HG03064 (cell line): Measurements from ENCODE around the gene CCDC71.

Experiments
- ATAC-seq: cut with Tn5 transposase; IDR thresholded peaks from one replicate; pipeline ENCODE4 v1.9.1; 2021; ENCODE audit warnings: low read depth; ENCODE audit not compliant: unreplicated experiment

CCDC71 gene

DNA sequence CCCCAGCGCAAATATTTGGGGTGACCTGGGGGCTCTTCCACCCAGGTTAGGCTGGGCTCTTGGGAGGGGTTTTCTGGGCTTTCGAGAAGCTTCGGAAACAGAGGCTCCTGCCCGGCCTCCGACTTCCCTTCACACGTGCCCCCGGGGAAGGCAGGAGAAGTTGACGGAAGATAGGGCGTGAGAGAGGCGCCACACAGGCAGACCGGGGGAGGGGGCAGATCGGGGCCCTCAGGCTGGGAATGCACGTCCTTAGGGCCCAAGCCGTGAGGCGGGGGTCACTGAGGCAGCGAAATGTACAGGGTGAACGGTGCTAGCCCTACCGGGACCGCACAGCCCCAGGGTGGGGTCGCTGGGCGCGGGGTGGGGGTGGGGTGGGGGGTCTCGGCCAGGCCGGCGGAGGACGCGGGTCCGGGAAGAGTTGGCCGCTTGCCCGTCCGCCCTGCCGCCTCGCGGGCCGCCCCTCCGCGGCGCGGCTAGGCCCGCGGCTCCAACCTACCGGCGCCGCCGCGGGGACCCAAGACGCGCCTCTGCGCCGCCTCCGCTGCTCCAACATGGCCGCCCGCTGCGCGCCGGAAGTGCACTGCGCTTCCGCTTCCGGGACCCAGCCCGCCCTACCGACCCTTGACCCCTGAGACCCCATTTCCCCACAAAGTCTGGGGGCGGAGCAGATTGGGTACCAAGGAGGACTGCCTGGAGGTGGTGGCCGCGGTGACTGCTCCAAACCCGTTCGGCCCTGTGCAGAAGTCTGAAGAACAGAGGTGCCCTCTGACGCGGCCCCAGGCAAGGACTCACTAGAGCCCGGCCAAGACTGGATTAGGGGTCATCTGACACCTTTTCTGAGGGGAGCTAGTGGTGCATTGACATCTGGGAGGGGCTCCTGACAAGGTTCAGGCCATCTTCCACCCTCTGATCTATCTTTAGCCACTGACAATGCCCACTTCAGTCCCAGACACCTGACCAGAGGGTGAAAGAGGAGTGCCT, at the start of gene CCDC71:
CCDC71 (minus strand) TSS at position 561 of the 981 bp plus-strand sequence. CDS start 2,123 bp downstream, outside the sequence.
- ATAC-seq: no peak

GRCh38 chr3:49213998-49214397, 47.9 kb upstream of the CCDC71 start:
- ATAC-seq: no peak

DNA sequence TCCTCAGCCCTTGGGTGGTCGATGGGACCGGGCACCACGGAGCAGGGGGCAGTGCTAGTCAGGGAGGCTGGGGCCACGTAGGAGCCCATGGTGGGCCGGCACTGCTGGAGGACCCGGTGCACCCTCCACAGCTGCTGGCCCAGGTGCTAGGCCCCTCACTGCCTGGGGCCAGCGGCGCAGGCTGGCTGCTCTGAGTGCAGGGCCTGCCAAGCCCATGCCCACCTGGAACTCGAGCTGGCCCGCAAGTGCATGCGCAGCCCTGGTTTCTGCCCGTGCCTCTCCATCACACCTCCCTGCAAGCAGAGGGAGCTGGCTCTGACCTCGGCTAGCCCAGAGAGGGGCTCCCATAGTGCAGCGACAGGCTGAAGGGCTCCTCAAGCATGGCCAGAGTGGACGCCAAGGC, 47.4 kb upstream of the CCDC71 start:
- ATAC-seq: no peak

DNA sequence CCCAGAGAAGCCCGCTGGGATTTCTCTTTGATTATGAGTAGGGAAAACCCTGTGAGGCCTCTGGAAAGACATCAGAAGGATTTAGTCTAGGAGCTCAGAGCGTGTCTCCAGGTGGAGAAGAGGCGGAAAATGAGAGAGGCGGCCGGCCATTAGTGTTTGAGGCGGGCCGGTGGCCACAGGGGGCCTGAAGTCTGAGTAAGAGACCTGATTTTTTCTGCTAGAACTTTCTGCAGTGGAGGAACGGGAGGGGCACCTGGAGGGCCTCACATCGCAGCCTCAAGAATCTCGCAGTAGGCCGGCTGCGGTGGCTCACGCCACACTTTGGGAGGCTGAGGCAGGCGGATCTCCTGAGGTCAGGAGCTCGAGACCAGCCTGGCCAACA, 33.8 kb upstream of the CCDC71 start:
- no peak for ATAC-seq

DNA sequence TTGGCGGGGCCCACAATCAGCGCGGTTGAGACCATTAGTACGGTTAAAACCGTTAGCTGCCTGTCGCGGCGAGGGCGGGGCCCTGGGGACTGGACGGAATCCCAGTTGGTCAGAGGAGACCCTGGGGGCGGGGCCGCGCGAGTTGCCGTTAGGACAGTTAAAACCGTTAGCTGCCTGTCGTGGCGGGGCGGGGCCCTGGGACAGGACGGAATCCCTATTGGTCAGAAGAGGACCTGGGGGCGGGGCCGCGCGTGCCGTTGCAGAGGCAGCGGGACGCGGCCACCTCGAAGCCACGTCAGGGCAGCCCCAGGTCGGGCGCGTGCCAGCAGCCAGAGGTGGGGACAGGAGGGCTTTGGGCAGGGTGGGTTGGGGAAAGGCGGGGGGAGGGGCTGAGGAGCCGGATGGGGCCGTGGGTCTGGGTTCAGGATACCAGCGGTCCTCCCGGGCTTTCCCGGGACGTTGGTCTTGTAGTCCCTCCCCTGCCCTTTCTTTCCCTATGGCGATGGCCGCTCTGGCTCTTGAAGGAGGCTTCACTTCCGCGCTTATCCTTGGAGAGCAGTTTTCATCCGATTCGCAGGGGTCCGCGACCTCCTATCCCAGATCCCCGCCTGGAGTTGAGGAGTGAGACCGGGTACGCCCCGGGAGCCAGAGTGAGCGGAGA, 33.2 kb upstream of the CCDC71 start:
- no peak for ATAC-seq

DNA sequence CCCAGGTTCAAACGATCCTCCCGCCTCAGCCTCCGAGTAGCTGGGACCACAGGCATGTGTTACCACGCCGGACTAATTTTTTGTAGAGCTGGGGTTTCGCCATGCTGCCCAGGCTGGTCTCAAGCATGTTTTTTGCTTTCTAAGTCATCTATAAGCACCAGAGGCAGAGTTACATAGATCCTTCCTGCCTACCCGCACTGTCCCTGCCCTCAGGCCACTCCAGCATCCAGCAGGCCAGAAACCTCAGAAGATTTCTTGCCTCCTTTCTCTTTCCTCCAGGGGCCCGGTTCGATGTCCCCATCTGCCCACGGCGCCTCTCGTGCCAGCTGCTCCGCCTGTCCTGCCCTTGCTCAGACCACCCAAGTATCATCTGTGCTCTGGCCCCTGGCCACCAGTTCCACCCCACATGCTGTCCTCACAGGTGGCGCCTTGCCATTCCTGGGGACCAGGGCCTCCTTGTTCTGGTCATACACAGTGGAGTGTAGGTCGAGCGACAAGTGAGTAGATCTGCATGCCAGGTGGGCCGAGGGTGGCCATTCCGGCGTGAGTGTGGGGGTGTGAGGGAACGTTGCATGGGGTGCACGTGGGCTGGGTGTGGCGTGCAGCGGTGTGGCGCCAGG, 32.6 kb upstream of the CCDC71 start:
- ATAC-seq: no peak

DNA sequence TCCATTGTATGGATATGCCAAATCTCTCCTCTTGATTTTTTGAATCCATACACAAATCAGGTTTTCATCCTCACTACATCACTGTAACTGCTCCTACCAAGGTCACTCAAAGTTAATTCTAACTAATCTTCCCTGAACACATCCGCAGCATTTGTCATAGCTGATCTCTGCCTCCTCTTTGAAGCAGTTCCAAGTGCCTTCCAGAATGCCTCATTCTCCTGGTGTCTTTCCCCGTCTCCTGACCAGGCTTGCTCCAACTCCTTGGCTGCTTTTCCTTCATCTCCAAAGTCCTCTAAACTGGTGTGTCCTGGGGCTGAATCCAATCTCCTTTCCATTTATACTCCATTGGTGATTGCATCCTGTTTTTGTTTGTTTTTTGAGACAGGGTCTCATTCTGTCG, 32.0 kb upstream of the CCDC71 start:
- no peak for ATAC-seq

DNA sequence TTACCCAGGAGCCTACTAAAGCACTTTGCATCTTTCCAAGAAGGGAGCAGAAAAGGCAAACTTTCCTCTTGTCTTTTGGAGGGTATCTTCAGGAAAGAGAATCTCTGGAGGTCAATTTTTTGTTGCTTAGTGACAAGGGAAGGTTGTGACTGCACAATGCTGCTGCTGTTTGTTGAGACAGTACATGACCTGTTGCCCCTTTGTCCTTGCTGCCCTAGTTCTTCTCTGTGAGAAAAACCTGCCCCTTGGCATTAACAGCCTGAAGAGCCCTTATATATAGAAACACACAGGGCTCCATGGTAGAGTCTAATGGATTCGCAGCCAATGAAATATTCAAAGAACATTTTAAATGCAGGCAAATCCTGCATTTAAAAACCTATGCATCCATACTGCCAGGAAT, 25.6 kb upstream of the CCDC71 start:
- ATAC-seq: no peak

GRCh38 chr3:49183873-49184272, 17.7 kb upstream of the CCDC71 start:
- ATAC-seq: no peak

DNA sequence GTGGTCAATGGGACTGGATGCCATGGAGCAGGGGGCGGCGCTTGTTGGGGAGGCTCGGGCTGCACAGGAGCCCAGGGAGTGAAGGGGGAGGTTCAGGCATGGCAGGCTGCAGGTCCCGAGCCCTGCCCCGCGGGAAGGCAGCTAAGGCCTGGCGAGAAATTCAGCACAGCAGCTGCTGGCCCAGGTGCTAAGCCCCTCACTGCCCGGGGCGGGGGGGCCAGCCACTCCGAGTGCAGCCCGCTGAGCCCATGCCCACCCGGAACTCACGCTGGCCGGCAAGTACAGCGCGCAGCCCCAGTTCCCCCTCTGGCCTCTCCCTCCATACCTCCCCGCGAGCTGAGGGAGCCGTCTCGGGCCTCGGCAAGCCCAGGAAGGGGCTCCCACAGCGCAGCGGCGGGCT, 16.6 kb upstream of the CCDC71 start:
- ATAC-seq: no peak

DNA sequence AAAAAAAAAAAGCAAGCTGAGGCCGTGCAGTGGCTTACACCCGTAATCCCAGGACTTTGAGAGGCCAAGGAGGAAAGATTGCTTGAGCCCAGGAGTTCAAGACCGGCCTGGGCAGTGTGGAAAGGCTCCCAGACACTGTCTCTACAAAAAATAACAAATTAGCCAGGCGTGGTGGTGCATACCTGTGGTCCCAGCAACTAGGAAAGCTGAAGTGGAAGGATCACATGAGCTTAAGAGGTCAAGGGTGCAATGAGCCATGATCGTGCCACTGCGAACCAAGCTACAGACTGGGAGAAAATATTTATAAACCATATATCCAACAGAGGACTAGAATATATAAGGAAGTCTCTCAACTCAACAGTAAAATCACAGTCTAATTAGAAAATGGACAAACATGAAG, 15.2 kb upstream of the CCDC71 start:
- ATAC-seq: no peak

DNA sequence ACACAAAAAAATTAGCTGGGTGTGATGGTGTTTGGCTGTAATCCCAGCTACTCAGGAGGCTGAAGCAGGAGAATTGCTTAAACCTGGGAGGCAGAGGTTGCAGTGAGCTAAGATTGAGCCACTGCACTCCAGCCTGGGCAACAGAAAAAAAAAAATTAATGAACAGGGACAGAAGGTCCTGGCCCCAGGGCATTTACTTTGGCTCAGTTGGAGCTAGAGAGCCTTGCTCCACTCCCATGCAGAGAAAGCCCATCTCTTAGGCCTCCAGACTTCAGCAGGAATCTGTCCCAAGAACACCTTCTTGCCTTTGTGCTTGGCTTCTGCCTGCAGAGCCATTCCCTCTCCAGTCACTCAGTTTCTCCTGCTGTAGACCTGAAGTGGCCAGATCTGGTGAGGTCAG, 14.0 kb upstream of the CCDC71 start:
- no peak for ATAC-seq

GRCh38 chr3:49177073-49177472, 10.9 kb upstream of the CCDC71 start:
- no peak for ATAC-seq

DNA sequence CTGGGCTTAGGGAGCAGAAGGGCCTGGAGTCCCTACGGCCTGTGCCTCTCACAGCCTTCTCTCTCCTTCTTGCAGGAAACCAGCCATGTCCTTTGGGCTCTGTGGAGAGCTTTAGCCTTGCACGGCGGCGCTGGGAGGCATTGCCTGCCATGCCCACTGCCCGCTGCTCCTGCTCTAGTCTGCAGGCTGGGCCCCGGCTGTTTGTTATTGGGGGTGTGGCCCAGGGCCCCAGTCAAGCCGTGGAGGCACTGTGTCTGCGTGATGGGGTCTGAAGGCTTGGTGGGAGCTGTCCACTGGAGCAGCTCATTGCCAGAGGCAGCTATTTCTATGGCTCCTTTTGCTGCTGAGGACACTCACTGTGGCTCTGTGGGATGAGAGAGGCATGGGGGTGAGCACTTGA, 9.4 kb upstream of the CCDC71 start:
- no peak for ATAC-seq

DNA sequence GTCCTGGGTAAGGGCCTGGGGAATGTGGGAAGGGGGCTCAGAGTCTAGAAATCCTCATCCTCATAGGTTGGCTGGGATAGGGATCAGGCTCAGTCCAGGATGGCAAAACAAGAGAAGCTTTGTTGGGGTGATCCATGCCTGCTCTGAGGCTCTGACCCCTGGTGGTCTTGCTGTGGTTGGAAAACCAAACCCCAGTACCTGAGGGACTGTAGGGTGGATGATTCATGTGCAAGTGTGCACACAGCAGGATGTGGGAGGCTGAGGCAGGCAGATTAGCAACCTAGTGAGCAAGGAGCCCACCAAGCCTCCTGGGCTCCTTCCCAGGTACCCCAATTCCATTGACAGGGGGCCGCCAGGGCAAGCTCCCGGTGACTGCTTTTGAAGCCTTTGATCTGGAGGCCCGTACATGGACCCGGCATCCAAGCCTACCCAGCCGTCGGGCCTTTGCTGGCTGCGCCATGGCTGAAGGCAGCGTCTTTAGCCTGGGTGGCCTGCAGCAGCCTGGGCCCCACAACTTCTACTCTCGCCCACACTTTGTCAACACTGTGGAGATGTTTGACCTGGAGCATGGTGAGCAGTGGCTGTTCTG, 8.4 kb upstream of the CCDC71 start:
- ATAC-seq: no peak

- ATAC-seq: no peak
These were observed 7.7 kb upstream of the CCDC71 start for GRCh38 chr3:49173792-49174170.

DNA sequence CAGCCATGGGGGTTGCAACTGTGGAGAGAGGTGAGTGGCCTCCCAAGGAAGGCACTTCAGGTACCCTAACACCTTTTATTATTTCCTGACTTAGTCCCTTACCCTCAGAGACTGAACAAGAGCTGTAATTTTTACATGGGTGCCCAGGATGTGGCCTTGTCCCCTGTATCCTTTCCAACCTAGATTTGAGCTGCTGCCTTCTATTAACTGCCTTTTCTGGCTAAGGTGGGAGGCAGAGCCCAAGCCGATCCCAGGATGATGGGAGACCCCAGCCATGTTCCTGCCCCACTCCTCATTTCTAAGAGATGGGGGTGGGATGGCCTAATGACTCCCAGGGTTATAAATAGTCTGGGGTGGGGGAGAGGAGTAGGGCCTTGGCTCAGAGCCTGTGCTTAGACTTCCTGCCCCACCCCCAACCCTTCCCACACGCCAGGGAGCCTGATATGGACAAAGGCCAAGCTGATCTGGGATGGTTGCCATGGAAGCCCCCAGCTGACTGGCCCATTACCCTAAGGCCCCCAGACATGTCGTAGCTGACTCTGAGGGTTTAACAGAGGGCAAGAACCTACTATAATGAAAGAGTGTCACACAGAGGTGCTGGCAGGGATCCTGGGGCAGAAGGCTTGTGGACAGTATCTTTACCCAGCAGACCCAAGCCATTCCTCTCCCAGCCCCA, 7.1 kb upstream of the CCDC71 start:
- ATAC-seq: no peak

DNA sequence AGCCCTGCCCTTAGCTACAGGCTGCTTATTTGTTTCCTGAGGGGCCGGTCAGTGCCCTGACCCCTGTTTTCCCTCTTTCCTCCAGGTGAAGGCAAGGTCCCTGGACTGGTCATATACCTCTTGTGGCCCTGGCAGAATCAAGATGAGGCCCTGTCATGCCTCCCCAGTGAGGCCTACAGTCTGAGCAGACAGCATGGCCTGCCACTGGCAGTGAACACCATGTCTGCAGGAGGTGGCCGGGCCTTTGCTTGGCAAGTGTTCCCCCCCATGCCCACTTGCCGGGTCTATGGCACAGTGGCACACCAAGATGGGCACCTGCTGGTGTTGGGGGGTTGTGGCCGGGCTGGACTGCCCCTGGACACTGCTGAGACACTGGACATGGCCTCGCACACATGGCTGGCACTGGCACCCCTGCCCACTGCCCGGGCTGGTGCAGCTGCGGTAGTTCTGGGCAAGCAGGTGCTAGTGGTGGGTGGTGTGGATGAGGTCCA, 6.5 kb upstream of the CCDC71 start:
- ATAC-seq: no peak

DNA sequence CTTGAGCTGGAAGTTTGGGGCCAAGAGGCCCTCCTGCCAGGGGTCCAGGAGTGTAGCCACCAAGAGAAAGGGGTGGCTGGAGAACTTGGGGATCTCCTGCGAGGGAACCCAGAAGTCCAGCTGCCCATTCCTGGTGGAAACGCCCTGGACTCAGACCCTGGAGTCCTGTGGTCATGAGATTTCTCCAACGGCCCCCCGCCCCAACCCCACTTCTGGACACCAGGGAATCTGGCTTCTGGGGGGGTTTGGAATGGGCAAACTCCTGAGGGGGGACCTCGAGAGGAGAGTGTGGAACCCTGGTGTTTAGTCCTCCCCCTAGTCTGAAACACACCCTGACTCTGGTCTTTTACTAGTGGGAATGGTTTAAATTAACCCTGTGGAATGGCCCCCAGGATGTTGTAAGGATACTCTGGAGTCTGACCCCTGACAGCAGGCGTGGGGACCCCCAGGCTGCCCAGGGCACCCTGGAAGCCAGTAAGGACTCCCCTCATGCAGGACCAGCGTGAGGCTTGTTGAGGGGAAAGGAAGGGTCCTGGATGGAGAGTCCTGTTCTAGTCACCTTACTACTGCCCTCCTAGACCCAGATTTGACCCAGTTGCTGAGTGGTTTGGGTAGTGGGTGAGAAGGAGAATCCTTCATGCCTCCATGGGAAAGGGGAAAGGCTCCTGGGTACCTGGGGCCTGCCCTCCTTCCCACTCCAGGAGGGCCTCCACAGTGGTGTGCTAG, 5.8 kb upstream of the CCDC71 start:
- ATAC-seq: no peak
